HG03045 (cell line): ENCODE data around the gene STRIP1.

Source experiments
- ATAC-seq: cut with Tn5 transposase; IDR thresholded peaks from one replicate; pipeline ENCODE4 v1.9.1; 2021; ENCODE audit warnings: mild to moderate bottlenecking, moderate library complexity; ENCODE audit not compliant: unreplicated experiment

STRIP1 gene, protein sequence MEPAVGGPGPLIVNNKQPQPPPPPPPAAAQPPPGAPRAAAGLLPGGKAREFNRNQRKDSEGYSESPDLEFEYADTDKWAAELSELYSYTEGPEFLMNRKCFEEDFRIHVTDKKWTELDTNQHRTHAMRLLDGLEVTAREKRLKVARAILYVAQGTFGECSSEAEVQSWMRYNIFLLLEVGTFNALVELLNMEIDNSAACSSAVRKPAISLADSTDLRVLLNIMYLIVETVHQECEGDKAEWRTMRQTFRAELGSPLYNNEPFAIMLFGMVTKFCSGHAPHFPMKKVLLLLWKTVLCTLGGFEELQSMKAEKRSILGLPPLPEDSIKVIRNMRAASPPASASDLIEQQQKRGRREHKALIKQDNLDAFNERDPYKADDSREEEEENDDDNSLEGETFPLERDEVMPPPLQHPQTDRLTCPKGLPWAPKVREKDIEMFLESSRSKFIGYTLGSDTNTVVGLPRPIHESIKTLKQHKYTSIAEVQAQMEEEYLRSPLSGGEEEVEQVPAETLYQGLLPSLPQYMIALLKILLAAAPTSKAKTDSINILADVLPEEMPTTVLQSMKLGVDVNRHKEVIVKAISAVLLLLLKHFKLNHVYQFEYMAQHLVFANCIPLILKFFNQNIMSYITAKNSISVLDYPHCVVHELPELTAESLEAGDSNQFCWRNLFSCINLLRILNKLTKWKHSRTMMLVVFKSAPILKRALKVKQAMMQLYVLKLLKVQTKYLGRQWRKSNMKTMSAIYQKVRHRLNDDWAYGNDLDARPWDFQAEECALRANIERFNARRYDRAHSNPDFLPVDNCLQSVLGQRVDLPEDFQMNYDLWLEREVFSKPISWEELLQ

DNA sequence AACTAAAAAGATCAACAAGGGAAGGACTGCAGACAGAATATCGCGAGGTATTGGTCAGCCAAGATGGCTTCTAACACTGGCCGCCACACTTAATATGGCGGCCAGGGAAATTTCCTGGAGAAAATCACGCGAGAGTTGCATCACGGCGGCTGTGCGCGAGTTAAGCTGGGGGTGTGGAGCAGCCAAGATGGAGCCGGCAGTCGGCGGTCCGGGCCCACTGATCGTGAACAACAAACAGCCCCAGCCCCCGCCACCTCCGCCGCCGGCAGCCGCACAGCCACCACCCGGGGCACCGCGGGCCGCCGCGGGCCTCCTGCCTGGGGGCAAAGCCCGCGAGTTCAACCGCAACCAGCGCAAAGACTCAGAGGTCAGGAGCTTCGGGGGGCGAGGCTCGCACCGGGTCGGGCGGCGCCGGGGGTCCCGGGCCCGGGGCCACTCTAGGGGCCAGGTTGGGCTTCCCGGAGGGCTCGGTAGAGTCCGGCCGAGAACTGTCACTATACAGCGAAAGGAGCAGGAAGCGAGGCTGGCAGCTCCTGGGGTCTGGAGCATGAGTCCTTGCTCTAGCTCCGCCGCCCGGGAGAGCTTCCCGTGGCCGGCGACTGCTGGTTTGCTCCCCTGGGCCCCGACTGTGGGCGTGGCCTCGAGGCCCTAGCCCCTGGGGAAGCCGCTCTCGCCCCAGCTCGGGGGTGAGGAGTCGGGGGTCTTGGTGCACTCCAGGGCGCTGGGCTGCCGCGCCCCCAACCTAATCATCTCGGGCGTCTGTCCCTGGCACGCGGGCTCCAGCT lies at the start of gene STRIP1:
Gene STRIP1 (plus strand): TSS at position 174 of the 785 bp plus-strand sequence. CDS start 14 bp downstream, at position 188.
- ATAC-seq, result peak; percentile 84

- ATAC-seq, result no peak
Observed at GRCh38 chr1:109985247-109986053, 49.0 kb upstream of the STRIP1 start.

- ATAC-seq, result no peak
Observed at GRCh38 chr1:109986054-109986444, 48.4 kb upstream of the STRIP1 start.

DNA sequence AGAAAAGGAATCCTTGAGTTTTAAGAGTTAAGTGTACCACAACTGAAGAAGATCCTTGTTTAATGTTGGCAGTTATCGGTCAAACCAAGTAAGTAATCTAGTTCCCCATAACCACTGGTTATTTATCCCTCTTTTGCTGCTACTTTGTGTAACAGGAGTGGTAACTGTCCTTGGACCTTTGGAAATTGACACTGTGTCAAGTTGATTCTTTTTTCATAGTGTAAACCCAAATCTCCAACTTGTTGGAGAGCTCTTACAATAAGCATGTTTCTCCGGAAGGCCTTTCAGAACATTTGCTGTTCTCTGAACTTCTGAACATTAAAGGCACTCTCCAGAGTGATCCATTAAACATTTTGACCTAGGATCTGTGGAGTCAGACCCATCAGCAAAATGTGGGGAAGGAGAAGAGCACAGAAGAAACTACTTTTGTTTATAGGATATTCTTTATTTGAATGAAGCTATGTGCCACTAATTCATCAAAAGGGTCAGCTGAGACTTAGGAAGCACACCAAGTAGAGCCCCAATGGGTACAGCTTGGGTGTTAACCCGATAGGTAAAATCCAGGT lies 46.0 kb upstream of the STRIP1 start:
- no peak for ATAC-seq

DNA sequence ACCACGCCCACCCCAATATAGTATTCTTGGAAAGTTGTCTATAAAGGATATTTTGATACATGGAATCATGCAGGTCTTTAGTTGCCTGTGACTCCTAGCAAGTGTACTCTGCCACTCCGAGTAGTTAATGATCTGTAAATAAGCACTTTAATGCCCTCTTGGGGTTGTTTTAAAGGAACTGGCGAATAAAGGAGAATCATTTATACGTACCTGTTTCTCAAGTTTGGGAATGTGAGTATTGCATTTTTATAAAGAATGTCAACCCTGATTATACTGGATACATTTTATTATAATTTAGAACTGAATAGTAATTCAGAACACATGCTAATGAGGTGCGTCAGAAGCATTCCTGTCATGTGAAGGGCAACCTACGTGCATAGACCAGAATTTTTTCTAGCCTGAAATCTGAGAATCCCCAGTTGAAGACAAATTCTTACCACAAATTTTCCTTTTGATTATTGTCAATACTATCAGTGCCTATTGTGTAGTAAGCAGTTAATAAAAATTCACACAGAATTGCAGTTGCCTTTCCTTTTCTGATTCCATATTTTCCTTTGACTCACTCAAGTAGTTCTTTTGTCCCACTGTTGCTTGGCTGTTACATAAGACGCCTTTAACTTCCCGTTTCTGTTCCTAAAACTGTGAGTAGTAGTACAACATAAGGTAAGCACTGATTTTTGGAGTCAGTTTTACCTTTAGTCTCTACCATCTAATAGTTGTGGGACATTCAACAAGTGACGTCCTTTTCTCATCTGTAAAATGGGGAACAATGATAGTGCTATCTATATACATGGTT lies 44.7 kb upstream of the STRIP1 start:
- ATAC-seq, result no peak

- no peak for ATAC-seq
Observed at GRCh38 chr1:109990302-109990653, 44.1 kb upstream of the STRIP1 start.

GRCh38 chr1:109991400-109991925 lies 43.0 kb upstream of the STRIP1 start:
- no peak for ATAC-seq

DNA sequence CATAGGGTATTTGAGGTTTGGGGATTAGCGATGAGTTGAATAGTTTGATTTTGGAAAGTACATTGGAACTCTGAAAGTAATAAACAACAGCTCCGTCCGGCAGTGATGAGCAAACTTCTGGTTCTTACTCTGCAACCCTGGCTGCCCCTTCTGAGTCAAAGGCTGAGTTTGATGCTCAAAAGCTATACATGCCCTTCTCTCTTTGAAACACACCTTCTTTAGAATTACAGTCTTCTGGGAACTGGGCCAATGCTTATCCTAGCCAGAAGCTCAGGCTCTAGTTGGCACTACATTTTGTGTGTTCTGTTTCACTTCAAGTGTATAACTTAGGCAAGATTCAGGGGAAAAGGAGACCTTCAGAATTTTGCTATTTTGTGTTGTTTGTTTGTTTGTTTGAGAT lies 40.5 kb upstream of the STRIP1 start:
- no peak for ATAC-seq

GRCh38 chr1:109994654-109995053 lies 39.8 kb upstream of the STRIP1 start:
- no peak for ATAC-seq

- ATAC-seq, result no peak
Observed at GRCh38 chr1:109995536-109995935, 38.9 kb upstream of the STRIP1 start.

DNA sequence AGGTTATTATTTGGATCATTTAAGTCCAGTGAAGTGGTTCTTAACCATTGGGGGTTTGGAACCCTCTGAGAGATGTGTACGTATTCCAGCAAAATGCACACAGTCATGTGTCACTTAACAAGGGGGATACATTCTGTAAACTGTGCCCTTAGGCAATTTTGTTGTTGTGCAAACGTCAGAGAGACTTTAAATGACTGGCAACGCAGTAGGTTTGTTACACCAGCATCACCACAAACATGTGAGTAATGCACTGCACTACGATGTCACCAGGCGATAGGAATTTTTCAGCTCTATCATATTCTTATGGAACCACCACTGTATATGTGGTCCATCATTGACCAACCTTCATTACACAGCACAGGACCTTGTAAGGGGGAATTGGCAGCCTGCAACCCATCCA lies 37.9 kb upstream of the STRIP1 start:
- no peak for ATAC-seq

DNA sequence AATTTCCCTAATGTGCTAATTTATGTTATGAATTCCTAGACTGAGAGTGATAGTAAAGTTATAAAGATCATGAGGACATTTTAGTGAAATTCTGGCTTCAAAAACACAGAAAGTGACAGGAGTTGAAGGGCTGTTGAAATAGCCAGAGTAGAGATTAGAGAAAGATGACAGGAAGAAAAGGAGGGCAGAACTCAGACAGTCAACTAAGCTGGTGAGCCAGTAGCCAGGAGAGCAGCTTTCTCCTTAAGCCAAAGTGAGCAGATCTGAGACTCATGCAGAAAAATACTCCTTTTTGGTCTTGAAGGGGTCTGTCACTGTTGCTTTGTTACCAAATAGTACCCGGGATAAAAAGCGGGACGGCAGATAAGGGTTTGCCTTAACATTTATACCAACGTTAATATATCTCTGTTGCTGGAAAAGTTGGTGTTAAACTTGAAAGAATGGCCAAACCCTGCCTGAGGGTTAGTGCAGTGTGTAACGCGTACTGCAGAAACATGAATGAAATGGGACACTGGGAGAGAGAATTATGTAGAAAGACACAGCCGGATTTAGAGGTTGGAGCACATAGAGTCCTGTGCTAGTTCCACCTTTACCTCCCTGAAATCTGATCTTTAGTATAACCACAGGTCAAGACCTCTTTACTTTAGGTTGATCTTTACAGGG lies 37.1 kb upstream of the STRIP1 start:
- ATAC-seq, result no peak

- no peak for ATAC-seq
Observed at GRCh38 chr1:109997867-109998229, 36.6 kb upstream of the STRIP1 start.

- ATAC-seq, result no peak
Observed at GRCh38 chr1:110002695-110003094, 31.7 kb upstream of the STRIP1 start.

DNA sequence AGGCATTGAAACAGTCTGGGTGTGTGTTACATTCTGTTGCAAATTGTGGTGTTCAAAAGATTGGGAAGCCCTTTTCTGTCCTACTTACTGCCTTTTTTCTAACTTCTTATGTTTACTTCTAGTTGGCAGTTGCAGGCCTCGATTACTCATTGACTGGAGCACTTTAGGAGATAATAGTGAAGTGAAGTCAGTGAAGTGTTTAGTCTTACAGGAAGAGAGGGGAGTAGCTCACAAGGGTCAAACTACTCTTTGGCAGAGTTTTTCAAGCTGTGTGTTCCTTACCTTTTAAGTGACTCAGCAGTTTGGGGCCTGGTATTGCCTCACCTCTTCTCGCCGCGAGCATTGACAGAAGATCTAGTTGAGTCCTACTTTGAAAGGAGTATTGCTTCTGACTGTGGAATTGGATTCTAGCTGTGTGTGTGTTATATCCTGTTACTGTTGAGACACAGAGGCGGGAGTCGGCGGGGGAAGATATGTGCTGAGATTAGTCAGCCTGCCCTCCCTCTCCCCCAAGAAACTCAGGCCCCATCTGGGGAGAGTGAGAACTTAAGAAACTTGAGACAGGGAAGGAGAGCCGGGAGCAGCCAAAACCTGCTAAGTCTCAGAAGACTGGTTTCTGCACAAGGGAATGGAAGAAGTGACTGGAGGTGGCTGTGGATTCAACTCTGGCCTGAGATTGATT lies 30.5 kb upstream of the STRIP1 start:
- ATAC-seq, result peak; percentile 77

- no peak for ATAC-seq
Observed at GRCh38 chr1:110004583-110004982, 29.8 kb upstream of the STRIP1 start.

- no peak for ATAC-seq
Observed at GRCh38 chr1:110005971-110006370, 28.5 kb upstream of the STRIP1 start.

DNA sequence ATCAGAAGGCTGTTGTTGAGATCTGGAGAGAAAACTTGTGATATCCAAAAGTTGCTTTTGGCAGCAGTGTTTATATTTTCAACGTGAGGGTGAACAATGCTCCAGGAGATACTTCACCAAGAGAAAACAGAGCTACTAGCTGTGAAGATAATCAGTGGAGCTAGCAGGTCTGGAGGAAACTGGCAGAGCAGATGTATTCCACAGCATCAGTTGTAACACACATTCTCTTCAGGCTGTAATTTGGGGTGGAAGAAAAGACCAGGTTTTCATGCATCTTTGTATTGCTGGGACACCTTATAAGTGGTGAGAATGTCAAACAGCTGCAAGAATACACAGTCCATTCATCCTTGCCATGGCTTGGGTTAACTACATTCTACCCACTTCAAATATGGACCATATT lies 27.9 kb upstream of the STRIP1 start:
- ATAC-seq, result no peak
